Esophagus muscularis mucosa (tissue), 4 donors: ENCODE data around the gene XPO4.

Experiments
- CTCF ChIP-seq, 3 experiments: fragments of 200-600 bp in 2 of 3; fragments of 450-650 bp in 1 of 3; sonication (generic) in 2 of 3; IDR thresholded peaks; one replicate each; pipeline ENCODE4 v1.5.1; 2017 to 2019; ENCODE audit warnings: antibody characterized with exemption in 3 of 3, mild to moderate bottlenecking in 2 of 3, moderate library complexity in 1 of 3
- EP300 ChIP-seq: sonication (generic); formaldehyde crosslinking; IDR thresholded peaks from one replicate; pipeline ENCODE4 v1.6.1; 2017; ENCODE audit warnings: antibody characterized with exemption
- POLR2A ChIP-seq: fragments of 450-650 bp; IDR thresholded peaks from one replicate; pipeline ENCODE4 v1.6.1; 2017; ENCODE audit warnings: antibody characterized with exemption, moderate library complexity, mild to moderate bottlenecking, low read depth
- POLR2AphosphoS5 ChIP-seq, 2 donors: sonication (generic); formaldehyde crosslinking; IDR thresholded peaks; one replicate each; pipeline ENCODE4 v1.6.1; 2017; ENCODE audit warnings: antibody characterized with exemption in 2 of 2

GRCh38 chr13:20760872-20761271 lies 141.7 kb downstream of the XPO4 start:
- TF ChIP-seq POLR2A (no peak), CTCF (IDR thresholded peaks at IDR 0.05) (no peak), EP300 (no peak), POLR2AphosphoS5 (IDR thresholded peaks at IDR 0.05) (no peak)
